ENCODE results near the gene RPS5. TPM values are rescaled to one million over a fixed set of nuclear protein-coding genes. Genes with fewer than 3 reads are reported as not detected.

RPS5 gene
- total RNA-seq, 1 experiment from 2014 or later, result 1,436 TPM

- Histone ChIP-seq H3K36me3 (ENCODE audit: control insufficient read depth, insufficient read depth, low read length) (no peaks in the 10 kb centered on the region; the same call in 1 of the 2 replicates), H3K27me3 (replicated peaks; ENCODE audit: control insufficient read depth, insufficient read depth, low read length) (no peaks in the 10 kb centered on the region), H3K4me1 (peaks cover 10% of the 10 kb centered on the region), H3K9me3 (no peaks in the 10 kb centered on the region), H3K4me3 (ENCODE audit: low read depth, low read length) (peak overlapping the region; percentile 68; the same call in 1 of the 2 replicates)
- BruUV-seq (replicated peaks), result no TSS peak
- H3K9me3 Mint-ChIP-seq (ENCODE audit: unreplicated experiment), result no peaks in the 10 kb centered on the region
- H3K27ac Mint-ChIP-seq (ENCODE audit: unreplicated experiment), result no peak overlapping the region
- CTCF ChIA-PET, result interaction anchor here (1.1 kb wide), 1 partner anchor 17 kb away, joined by 3 read pairs; the partner anchor contains the start of gene ZNF497
- TF ChIP-seq CTCF (IDR thresholded peaks at IDR 0.05; ENCODE audit: insufficient read depth in 1 of 2, low read depth in 1 of 2, low read length in 1 of 2, severe bottlenecking in 1 of 2, unreplicated experiment in 1 of 2), result no peak
- H3K27me3 Mint-ChIP-seq (ENCODE audit: insufficient read depth, unreplicated experiment), result no peaks in the 10 kb centered on the region
- H3K4me3 Mint-ChIP-seq (ENCODE audit: unreplicated experiment), result peak overlapping the region; percentile 87
- intact Hi-C loops (cut with micrococcal nuclease; ENCODE audit: unreplicated experiment), result no loop called here
- POLR2A ChIA-PET, result interaction anchor here (1.1 kb wide), 1 partner anchor 29 kb away, joined by 3 read pairs; the partner anchor contains the start of gene ZNF584
- peaks cover 5% of the 10 kb centered on the region for H3K4me1 Mint-ChIP-seq (ENCODE audit: low read depth, unreplicated experiment)
- no peak for DNase-seq
- H3K36me3 Mint-ChIP-seq (ENCODE audit: insufficient read depth, unreplicated experiment), result peaks cover 14% of the 10 kb centered on the region
Observed at GRCh38 chr19:58379246-58379645, 7.8 kb upstream of the RPS5 start.

GRCh38 chr19:58380037-58380661, 6.9 kb upstream of the RPS5 start:
- Histone ChIP-seq H3K27me3 (replicated peaks; ENCODE audit: control insufficient read depth, insufficient read depth, low read length) (no peaks in the 10 kb centered on the region), H3K36me3 (ENCODE audit: control insufficient read depth, insufficient read depth, low read length) (no peaks in the 10 kb centered on the region; the same call in 1 of the 2 replicates), H3K4me3 (ENCODE audit: low read depth, low read length) (peak overlapping the region; percentile 68), H3K4me1 (peaks cover 11% of the 10 kb centered on the region), H3K9me3 (no peaks in the 10 kb centered on the region)
- BruUV-seq (replicated peaks), result TSS peak; percentile 28
- peaks cover 14% of the 10 kb centered on the region for H3K36me3 Mint-ChIP-seq (ENCODE audit: insufficient read depth, unreplicated experiment)
- peak overlapping the region; percentile 87 for H3K4me3 Mint-ChIP-seq (ENCODE audit: unreplicated experiment)
- ChIA-PET POLR2A (interaction anchor here (0.7 to 1.1 kb wide), 2 partner anchors 18 to 28 kb away, joined by 3 to 5 read pairs; partner anchors contain the start of genes ZNF497 and ZNF584), CTCF (interaction anchor here (1.1 kb wide), 1 partner anchor 18 kb away, joined by 3 read pairs; the partner anchor contains the start of gene ZNF497)
- H3K9me3 Mint-ChIP-seq (ENCODE audit: unreplicated experiment), result no peaks in the 10 kb centered on the region
- H3K27ac Mint-ChIP-seq (ENCODE audit: unreplicated experiment), result peak overlapping the region; percentile 85
- DNase-seq, result no peak
- intact Hi-C loops (cut with micrococcal nuclease; ENCODE audit: unreplicated experiment), result loop anchor here (1.0 to 2.0 kb wide), 3 partner anchors 53 to 101 kb away; partner anchors contain the start of genes ZNF324 and ZNF8
- TF ChIP-seq CTCF (IDR thresholded peaks at IDR 0.05; ENCODE audit: insufficient read depth in 1 of 2, low read depth in 1 of 2, low read length in 1 of 2, severe bottlenecking in 1 of 2, unreplicated experiment in 1 of 2), result no peak
- no peaks in the 10 kb centered on the region for H3K27me3 Mint-ChIP-seq (ENCODE audit: insufficient read depth, unreplicated experiment)
- H3K4me1 Mint-ChIP-seq (ENCODE audit: low read depth, unreplicated experiment), result peaks cover 5% of the 10 kb centered on the region

- no peak for TF ChIP-seq CTCF (IDR thresholded peaks at IDR 0.05; ENCODE audit: insufficient read depth in 1 of 2, low read depth in 1 of 2, low read length in 1 of 2, severe bottlenecking in 1 of 2, unreplicated experiment in 1 of 2)
- Mint-ChIP-seq H3K36me3 (ENCODE audit: insufficient read depth, unreplicated experiment) (peaks cover 17% of the 10 kb centered on the region), H3K4me1 (ENCODE audit: low read depth, unreplicated experiment) (peaks cover 12% of the 10 kb centered on the region), H3K4me3 (ENCODE audit: unreplicated experiment) (peak within 1 kb of the TSS; percentile 87), H3K27ac (ENCODE audit: unreplicated experiment) (peak within 1 kb of the TSS; percentile 85), H3K27me3 (ENCODE audit: insufficient read depth, unreplicated experiment) (no peaks in the 10 kb centered on the region), H3K9me3 (ENCODE audit: unreplicated experiment) (no peaks in the 10 kb centered on the region)
- Histone ChIP-seq H3K27me3 (replicated peaks; ENCODE audit: control insufficient read depth, insufficient read depth, low read length) (no peaks in the 10 kb centered on the region), H3K36me3 (ENCODE audit: control insufficient read depth, insufficient read depth, low read length) (no peaks in the 10 kb centered on the region; the same call in 1 of the 2 replicates), H3K4me1 (peaks cover 18% of the 10 kb centered on the region), H3K4me3 (ENCODE audit: low read depth, low read length) (peak within 1 kb of the TSS; percentile 68), H3K9me3 (no peaks in the 10 kb centered on the region)
- peak; percentile 99 to 100 for DNase-seq
- intact Hi-C loops (cut with micrococcal nuclease; ENCODE audit: unreplicated experiment), result loop anchor here (1.0 to 2.0 kb wide), 5 partner anchors 19 to 102 kb away; partner anchors contain the start of genes ERVK3-1, ZNF324, ZNF497 and ZNF8
- ChIA-PET POLR2A (interaction anchor here (0.7 to 1.0 kb wide), 2 partner anchors 19 to 38 kb away, joined by 5 to 6 read pairs; partner anchors contain the start of gene ZNF497), CTCF (interaction anchor here (0.8 kb wide), 1 partner anchor 18 kb away, joined by 4 read pairs; the partner anchor contains the start of gene ZNF497)
- BruUV-seq (replicated peaks), result no TSS peak
Observed at GRCh38 chr19:58380662-58381459, 6.2 kb upstream of the RPS5 start, which contains the start of gene ZNF837. ZNF837 (minus strand) TSS chr19:58381030; CDS start chr19:58369332, 11,698 bp downstream.

Data from Caco-2 (cell line).